ENCODE measurements around the gene CXCL1.

CXCL1 gene

GRCh38 chr4:73851293-73851692 is 17.9 kb upstream of the CXCL1 start:
- no peak for DNase-seq (ENCODE audit: extremely low read depth in 1 of 2, low read depth in 1 of 2)

- no peak for DNase-seq (ENCODE audit: extremely low read depth in 1 of 2, low read depth in 1 of 2)
These were observed 16.4 kb upstream of the CXCL1 start for GRCh38 chr4:73852771-73853170.

GRCh38 chr4:73853246-73853704 is 15.9 kb upstream of the CXCL1 start, which contains the start of gene PF4V1:
Gene PF4V1, plus strand, starts transcription at chr4:73853296. Its CDS starts 67 bp downstream, at chr4:73853363.
- DNase-seq (ENCODE audit: extremely low read depth in 1 of 2, low read depth in 1 of 2): no peak

GRCh38 chr4:73853718-73854473 is 15.3 kb upstream of the CXCL1 start:
- no peak for DNase-seq (ENCODE audit: extremely low read depth in 1 of 2, low read depth in 1 of 2)

GRCh38 chr4:73855406-73855805 is 13.8 kb upstream of the CXCL1 start:
- no peak for DNase-seq (ENCODE audit: extremely low read depth in 1 of 2, low read depth in 1 of 2)

- DNase-seq (ENCODE audit: extremely low read depth in 1 of 2, low read depth in 1 of 2): no peak
These were observed 12.7 kb upstream of the CXCL1 start for GRCh38 chr4:73856518-73856917.

- no peak for DNase-seq (ENCODE audit: extremely low read depth in 1 of 2, low read depth in 1 of 2)
These were observed 9.5 kb upstream of the CXCL1 start for GRCh38 chr4:73859614-73860088.

GRCh38 chr4:73860181-73860580 is 9.0 kb upstream of the CXCL1 start:
- no peak for DNase-seq (ENCODE audit: extremely low read depth in 1 of 2, low read depth in 1 of 2)

- DNase-seq (ENCODE audit: extremely low read depth in 1 of 2, low read depth in 1 of 2): no peak
These were observed 8.3 kb upstream of the CXCL1 start for GRCh38 chr4:73860917-73861316.

- no peak for DNase-seq (ENCODE audit: extremely low read depth in 1 of 2, low read depth in 1 of 2)
These were observed 6.9 kb upstream of the CXCL1 start for GRCh38 chr4:73862322-73862721.

- DNase-seq (ENCODE audit: extremely low read depth in 1 of 2, low read depth in 1 of 2): no peak
These were observed 4.8 kb upstream of the CXCL1 start for GRCh38 chr4:73864365-73864764.

GRCh38 chr4:73864961-73865360 is 4.2 kb upstream of the CXCL1 start:
- no peak for DNase-seq (ENCODE audit: extremely low read depth in 1 of 2, low read depth in 1 of 2)

- no peak for DNase-seq (ENCODE audit: extremely low read depth in 1 of 2, low read depth in 1 of 2)
These were observed 3.6 kb upstream of the CXCL1 start for GRCh38 chr4:73865431-73866096.

GRCh38 chr4:73866246-73866645 is 2.9 kb upstream of the CXCL1 start:
- no peak for DNase-seq (ENCODE audit: extremely low read depth in 1 of 2, low read depth in 1 of 2)

- no peak for DNase-seq (ENCODE audit: extremely low read depth in 1 of 2, low read depth in 1 of 2)
These were observed 1.4 kb upstream of the CXCL1 start for GRCh38 chr4:73867783-73868182.

- no peak for DNase-seq (ENCODE audit: extremely low read depth in 1 of 2, low read depth in 1 of 2)
These were observed 725 bp upstream of the CXCL1 start for GRCh38 chr4:73868206-73869129.

- no peak for DNase-seq (ENCODE audit: extremely low read depth in 1 of 2, low read depth in 1 of 2)
These were observed 1.1 kb downstream of the CXCL1 start for GRCh38 chr4:73870260-73870659.

GRCh38 chr4:73870768-73871167 is 1.6 kb downstream of the CXCL1 start:
- no peak for DNase-seq (ENCODE audit: extremely low read depth in 1 of 2, low read depth in 1 of 2)

GRCh38 chr4:73871511-73872310 is 2.5 kb downstream of the CXCL1 start:
- no peak for DNase-seq (ENCODE audit: extremely low read depth in 1 of 2, low read depth in 1 of 2)
